ENCODE results near the gene PLEKHN1.

The PLEKHN1 gene

DNA sequence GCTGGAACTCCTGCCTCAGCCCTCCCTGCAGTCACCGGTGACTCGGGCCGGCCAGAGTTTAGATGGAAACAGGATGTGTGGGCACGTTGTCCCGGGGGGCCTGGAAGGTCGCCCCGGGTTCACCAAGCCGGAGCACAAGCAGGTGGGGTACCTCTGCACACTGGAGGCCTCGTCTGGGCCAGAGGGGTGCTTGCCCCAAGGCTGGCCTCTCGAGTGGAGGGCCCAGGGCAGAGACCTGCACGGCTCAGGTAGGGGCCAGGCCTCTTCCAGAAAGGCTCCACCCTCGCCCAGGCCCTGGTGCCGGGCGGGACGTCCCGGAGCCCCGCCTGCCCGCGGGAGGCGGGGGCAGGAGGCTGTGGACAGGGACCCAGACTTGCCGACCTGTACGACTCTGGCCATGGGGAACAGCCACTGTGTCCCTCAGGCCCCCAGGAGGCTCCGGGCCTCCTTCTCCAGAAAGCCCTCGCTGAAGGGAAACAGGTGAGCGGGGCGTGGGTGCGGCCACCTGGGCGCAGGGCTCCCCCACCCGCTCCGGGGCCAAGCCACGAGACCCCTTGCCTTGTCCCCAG is at the start of gene PLEKHN1:
PLEKHN1 (plus strand) TSS at position 348 of the 569 bp plus-strand sequence; CDS start at position 398, 50 bp downstream.
- DNase-seq = no peak

DNA sequence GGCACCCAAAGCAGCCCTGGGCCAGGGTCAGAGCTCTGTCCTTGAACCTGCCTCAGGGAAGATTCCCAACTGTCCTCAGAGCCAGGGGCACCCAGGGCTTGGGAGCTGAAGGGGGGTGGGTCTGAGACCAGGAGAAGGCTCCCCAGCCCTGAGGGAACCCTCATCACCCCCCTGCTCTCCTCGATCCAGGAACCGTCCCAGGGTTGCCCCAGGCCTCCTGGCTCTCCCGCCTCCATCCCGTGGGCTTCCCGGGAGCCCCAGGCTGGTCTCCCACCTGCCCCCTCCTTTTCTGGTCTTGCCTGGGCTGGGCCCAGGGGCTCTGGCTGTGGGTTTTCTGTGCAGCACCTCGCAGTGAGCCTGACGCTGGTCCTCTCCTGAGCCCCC is 49.2 kb upstream of the PLEKHN1 start:
- DNase-seq = no peak

GRCh38 chr1:917466-918091 is 48.7 kb upstream of the PLEKHN1 start:
- no peak for DNase-seq

- no peak for DNase-seq
Observed at GRCh38 chr1:918353-918752, 47.9 kb upstream of the PLEKHN1 start.

DNA sequence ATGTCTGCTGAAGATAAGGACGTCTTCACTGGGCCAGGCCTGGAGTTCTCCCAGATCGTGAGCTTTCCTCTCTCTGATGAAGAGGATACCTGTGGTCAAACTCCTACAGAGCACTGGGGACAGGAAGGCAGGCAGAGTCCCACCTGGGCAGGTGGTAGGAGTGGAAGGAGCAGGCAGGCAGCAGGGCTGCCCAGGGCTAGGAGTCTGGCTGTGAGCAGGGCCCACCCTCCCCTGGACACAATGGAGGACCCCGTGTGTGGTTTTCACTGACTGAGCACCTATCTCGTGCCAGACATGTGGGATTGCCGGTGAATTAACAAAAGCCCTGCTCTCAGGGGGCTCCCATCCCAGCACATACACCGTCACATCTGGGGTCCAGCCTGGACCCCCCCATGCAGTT is 47.4 kb upstream of the PLEKHN1 start:
- DNase-seq = no peak

DNA sequence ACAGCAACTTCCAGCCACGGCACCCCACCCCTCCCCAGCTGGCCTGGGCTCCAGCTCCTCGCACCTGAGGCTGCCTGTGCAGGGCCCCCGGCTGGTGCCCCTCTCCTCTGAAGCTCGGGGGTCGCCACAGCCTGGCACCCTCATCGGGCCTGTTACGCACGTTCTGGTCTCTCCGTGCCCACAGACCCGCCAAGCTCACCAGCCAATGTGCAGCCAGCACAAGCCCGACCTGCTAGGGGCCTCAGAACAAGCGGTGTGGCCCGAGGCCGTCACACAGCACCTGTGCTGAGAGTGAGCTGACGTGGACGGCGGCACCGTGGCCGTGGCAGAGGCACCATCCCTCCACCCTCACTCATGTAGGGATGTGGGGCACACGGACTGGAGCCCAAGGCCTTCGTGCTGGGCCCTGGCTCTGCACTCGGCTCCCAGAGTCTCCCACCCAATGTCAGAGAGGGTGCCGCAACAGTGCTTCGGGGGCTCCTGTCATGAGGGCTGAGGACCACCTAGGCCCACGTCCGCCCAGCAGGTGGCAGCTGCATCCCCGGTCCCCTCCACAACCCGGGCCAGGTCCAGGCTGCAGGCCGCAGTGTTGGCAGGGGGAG is 46.9 kb upstream of the PLEKHN1 start:
- no peak for DNase-seq

GRCh38 chr1:920010-920409 is 46.3 kb upstream of the PLEKHN1 start:
- no peak for DNase-seq

GRCh38 chr1:920521-920920 is 45.8 kb upstream of the PLEKHN1 start:
- DNase-seq = no peak

DNA sequence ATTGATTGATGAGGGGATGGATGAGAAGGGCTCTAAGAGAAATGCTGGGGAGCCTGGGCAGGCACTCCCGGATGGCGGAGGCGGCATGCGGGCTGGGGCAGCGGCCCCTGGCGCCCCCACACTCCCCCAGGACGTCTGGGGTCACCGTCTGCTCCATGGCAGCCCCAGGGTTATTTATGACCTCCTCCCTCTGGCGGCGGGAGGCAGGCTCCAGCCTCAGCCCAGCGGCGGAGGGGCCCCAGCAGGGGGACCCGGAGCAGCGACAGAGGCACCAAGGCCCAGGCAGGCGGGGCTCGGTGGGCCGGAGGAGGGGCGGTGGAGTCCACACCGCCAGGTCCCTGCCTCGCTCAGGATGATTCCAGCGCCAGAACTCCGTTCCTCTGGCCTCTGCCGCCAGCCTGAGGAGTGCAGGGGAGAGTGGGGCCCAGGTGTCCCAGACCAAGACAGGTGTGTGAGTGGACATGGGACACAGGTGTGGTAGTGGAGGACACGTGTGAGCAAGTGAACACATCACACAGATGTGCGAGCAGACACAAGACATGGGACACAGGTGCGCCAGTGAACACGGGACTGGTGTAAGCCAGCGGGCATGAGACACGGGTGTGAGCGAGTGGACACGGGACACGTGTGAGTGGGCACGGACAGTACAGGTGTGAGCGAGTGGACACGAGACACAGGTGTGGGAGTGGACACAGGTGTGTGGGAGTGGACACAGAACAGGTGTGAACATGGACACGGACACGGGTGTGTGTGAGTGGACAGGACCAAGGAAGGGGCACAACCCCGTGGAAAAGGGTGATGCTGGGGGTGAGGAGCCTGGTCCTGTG is 45.1 kb upstream of the PLEKHN1 start:
- DNase-seq = peak; percentile 58

GRCh38 chr1:923131-923990 is 42.9 kb upstream of the PLEKHN1 start, which contains the start of gene SAMD11:
SAMD11 (plus strand) TSS chr1:923923; CDS start chr1:924432, 509 bp downstream.
- DNase-seq = peak; percentile 81

DNA sequence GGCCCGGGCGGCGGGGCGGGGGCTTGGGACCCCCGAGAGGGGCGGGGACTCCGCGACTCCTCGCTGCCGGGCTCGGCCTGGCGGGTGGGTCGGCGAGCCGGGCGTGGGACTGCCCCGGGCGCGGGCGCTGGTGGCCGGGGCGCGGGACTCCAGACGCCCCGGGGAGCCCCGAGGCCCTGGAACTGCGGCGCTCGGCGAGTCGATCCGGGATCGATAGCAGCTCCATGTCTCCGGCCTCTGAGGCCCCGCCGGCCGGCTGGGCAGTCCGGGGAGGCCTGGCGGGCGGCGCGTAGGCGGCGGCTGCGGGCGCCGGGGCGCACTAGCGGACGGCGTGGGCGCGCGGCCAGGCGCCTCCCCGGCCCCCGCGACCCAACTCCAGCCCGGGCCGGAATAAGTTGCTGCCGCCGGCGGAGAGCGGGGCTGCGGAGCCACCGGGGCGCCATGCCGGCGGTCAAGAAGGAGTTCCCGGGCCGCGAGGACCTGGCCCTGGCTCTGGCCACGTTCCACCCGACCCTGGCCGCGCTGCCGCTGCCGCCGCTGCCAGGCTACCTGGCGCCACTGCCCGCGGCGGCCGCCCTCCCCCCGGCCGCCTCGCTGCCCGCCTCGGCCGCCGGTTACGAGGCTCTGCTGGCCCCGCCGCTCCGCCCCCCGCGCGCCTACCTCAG is 42.2 kb upstream of the PLEKHN1 start:
- DNase-seq = no peak

- DNase-seq = no peak
Observed at GRCh38 chr1:924656-925560, 41.4 kb upstream of the PLEKHN1 start.

GRCh38 chr1:925561-926421 is 40.5 kb upstream of the PLEKHN1 start:
- DNase-seq = no peak

DNA sequence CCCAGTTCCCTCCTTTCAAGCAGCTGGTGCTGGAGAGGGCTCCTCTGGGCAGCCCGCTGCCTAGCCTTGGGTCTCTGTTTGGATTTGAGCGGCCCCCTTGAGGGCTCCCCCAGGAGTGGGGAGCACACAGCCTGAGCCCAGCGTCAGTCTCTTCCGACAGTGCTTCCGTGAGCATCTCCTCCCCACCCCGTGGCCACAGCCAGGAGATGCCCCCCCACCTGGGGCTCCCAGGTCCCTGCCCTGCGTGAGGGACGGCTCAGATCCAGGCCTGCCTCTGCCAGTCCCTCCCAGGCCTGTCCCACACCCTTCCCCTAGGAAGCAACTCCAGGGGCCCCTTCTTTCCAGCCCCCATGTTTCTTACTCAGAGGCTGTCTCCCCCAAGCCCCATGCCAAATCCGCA is 39.0 kb upstream of the PLEKHN1 start:
- no peak for DNase-seq

DNA sequence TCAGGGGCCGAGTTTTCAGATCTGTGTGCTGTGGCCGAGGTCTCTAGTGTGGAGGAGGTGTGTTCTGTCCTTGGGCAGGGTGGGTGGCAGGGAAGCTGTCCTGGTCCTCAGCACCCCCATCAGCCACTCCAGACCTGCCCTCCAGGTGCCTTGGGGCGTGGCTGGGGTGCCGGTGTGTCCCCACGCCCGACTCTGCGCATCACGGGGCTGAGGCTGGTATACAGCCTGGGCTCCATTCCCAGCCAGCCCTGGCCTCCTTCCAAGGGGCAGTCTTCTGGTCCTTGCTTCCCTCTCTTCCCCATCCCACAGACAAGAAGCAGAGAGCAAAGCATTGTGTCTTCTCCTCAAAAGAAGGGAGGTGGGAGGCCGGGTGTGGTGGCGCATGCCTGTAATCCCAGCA is 38.5 kb upstream of the PLEKHN1 start:
- no peak for DNase-seq

DNA sequence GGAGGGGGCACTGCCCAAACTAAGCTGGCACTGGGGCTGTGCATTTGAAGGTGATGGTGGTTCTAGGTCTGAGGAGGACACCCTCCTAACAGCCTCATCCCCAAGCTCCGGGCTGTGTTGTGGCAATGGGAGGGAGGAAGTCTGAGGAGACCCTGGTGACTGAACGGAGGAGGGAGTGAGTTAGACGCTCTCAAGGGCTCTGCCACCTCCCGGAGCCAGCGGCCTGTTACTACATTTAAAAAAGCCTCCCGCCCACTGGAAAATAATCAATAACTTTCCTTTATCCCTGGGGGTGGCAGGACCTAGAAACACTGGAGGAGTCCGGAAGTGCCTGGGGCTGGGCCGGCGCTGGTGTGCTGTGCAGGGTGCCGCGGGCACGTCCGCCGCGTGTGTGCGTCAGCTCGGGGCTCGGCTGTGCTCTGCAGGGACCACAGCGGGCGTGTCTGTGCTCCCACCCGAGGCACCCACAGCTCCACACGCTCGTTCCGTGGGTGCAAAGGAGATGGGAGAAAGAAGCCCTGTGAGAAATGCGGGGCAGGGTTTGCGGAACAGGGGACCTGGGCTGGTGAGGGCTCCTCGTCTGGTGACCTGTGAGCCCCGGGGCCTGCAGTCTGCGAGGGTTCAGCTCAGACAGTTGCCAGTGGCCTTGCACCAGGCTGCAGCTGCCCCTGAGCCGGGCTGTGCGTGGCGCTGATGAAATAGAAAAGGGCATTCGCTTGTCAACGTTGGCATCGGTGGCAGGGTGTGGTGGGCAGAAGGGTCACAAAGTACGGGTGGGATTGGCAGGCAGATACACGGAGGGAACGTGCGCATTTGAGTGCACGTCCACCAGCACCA is 37.2 kb upstream of the PLEKHN1 start:
- DNase-seq = no peak

- no peak for DNase-seq
Observed at GRCh38 chr1:929712-930632, 36.3 kb upstream of the PLEKHN1 start.

DNA sequence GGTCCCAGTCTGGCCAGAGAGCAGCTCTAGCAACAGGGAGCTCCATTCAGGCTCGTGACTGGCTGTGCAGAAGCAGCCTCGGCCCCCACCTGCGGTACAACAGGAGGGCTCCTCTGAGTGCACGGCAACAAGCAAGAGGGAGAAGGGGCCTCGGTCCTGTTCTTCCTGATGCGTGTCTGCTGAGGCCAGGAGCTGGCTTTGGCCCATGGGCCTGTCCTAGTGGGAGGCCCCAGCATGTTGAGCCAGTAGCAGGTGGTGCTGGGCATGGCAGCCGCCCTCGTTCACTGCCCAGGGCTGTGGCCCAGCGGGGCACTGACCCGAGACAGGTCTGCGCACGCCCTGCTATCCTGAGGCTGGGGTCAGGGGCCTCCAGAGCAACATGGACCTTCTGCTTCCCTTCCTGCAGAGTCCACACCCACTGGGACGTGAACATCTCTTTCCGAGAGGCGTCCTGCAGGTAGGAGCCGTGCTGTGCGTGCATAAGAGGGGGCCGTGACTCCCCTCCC is 35.6 kb upstream of the PLEKHN1 start:
- no peak for DNase-seq

Data from activated T-cell treated with anti-CD3 and anti-CD28 coated beads, Interleukin-2, amount 50 U/mL, for 1 hour (primary cell).